GM21360 (cell line): ENCODE results near the gene CFAP100.
A peak's percentile ranks its signal among the peaks of the same experiment; 100 is the strongest.

Experiments used
- ATAC-seq: cut with Tn5 transposase; IDR thresholded peaks from one replicate; pipeline ENCODE4 v1.9.1; 2021; ENCODE audit warnings: mild to moderate bottlenecking, moderate library complexity; ENCODE audit not compliant: unreplicated experiment

CFAP100 gene

GRCh38 chr3:126419886-126420786 lies 25.4 kb downstream of the CFAP100 start:
- ATAC-seq, result no peak

DNA sequence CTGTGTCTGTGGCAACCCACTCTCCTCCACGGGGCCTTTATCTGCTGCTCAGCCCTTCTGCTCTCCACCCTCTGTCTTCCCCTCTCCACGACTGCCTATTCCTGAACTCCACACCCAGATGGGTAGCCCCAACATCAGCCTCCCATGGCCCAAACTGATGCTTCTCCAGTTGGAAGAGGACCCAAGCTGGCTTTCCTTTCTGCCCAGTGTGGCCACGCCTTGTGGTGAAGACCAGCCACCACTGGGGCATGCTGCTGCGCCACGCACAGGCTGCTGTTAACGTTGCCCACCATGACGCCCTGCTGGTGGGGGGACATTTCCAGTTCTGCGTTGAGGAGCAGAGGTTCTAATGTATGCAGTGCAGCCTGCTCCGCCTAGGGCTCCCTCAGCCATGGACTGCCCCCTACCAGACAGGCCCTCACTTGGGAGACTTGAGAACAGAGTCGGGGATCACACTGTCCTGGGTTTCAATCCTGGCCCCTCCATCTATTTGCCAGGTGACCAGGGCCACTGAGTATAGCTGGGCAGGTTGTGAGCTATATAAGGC lies 26.9 kb downstream of the CFAP100 start:
- no peak for ATAC-seq

GRCh38 chr3:126422121-126422520 lies 27.4 kb downstream of the CFAP100 start:
- ATAC-seq, result no peak

DNA sequence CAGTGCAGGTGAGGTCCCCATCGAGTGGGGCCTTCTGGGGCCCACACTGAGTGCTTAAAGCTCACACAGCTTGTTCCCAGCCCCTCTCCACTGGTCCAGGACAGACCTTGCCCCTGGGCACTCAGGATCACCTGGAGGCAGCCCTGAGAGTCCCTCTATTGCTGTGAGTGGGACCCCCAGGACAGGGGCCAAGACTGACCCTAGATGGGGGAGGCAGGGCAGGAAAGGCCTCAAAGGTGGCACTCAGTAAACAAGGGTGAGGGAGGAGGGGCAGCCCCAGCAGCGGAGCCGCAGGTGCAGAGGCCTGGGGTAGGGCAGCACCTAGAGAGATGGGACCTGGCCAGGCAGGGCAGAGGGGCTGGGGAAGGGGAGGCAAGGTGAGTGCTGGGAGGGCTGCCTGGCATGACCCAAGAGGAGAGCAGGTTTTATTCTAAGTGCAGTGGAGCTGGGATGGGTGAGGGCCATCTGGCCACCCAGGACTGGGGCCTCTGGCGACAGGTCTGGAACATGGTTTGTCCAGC lies 27.9 kb downstream of the CFAP100 start:
- ATAC-seq, result no peak

- ATAC-seq, result no peak
Observed at GRCh38 chr3:126423191-126424038, 28.7 kb downstream of the CFAP100 start.

GRCh38 chr3:126424039-126424717 lies 29.5 kb downstream of the CFAP100 start:
- ATAC-seq, result no peak

DNA sequence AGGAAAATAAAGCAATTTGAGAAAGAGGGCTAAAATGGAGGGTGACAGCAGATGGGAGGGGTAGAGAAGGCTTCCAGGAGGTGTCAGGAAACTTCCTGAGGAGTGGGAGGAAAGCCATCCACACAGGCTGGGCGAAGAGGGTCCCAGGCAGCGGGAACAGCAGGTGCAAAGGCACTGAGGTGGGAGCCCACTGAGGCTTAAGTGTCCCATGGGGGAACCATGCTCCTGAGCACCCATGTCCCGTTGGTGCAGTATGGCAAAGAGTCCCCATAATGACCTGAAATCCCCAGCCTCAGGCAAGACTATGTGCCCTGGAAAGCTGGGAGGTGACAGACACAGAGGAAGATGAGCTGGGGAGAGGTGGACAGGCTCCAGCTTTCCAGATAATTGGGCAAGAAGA lies 30.0 kb downstream of the CFAP100 start:
- ATAC-seq, result no peak

DNA sequence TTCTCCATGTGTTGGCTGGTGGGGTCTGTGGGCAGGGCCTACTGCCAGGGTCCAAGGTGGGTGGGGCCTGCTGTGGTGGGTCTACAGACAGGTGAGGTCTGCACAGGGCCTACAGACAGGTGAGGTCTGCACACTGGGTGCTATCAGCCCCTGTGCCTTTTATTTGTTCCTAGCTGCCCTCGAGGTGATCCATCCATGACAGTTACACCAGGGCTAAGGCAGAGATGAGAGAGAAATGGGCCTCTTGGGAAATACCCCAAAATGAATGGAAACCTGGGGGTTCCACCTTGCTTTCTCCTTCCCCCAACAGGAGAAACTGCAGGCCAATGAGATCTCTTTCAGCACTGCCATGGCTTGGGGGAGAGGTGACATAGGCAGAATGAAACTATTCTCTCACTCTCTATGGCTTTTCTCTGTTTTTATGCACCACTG lies 36.4 kb downstream of the CFAP100 start:
- peak; percentile 72 for ATAC-seq

DNA sequence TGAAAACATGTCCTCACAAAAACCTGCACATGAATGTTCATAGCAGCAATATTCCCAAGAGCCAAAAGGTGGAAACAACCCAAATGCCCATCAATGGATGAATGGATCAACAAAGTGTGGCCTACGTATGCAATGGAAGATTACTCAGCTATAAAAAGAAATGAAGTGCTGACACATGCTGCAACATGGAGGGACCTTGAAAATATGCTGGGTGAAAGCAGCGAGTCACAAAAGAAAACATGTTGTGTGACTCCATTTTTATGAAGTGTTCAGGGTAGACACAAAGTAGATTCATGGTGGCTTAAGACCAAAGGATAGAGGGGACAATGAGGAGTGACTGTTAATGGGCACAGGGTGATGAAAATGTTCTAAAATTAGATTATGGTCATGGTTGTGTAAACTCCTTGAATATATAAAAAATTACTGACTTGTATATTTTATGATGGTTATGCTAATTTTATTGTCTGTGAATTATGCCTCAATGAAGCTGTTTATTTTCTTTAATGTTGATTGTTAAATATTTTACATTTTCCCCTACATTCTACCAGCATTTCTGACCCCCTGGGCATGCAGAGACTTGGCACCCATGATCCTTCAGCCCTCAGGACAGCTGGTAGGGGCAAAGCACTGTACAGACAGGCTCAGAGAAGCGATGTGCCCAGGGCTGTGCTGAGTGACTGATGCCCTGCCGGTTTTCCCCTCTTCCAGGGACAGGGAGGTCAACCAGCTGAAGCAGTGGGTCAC lies 37.8 kb downstream of the CFAP100 start:
- no peak for ATAC-seq

DNA sequence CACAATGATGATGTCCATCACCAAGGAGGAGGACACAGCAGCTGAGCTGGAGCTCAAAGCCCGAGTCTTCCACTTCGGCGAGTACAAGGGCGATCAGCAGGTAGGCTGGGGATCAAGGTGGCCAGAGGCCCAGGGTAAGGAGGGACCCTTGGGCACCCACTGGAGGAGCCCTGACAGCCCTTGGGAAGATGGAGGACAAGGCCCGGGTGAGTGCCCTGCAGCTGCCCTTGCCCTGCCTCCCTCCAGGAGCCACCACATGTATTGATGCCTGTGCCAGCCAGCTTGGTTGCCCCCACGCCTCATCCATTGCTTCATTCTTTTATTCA lies 38.4 kb downstream of the CFAP100 start:
- ATAC-seq, result no peak

DNA sequence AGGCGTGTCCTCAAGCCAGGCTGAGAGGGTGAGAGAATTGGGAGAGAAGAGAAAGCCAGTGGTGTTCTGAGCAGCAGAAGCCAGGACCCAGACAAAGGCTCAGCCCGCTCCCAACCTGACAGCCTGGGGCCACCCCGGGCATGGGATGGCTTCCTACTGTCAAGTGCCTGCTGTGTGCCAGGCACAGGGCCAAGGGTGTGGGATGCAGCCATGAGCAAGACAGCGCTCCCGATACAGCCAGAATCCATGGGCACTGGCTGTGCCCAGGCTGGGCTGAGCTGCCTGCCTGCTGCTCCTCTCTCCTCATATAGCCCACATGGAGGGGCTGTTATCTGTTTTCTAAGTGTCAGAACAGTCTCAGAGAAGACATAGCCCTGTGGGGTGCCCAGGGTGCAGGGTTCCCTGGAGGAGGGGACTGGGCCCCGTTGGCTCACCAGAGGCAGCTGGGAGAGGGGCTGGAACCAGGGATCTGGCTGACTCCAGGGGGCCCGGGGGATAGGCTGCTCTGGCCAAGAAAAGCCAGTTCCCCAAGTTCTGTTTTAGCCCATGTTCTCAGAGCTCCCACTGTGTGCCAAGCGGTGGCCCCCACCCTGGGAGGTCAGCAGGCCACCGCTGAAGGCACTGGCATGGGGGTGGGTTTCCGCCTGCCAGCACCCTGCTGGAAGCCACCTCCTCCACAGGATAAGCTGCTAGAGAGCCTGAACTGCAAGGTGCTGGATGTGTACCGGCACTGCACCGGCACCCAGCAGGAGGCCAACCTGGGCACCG lies 39.0 kb downstream of the CFAP100 start:
- ATAC-seq, result no peak

GRCh38 chr3:126434264-126434590 lies 39.5 kb downstream of the CFAP100 start:
- ATAC-seq, result no peak

DNA sequence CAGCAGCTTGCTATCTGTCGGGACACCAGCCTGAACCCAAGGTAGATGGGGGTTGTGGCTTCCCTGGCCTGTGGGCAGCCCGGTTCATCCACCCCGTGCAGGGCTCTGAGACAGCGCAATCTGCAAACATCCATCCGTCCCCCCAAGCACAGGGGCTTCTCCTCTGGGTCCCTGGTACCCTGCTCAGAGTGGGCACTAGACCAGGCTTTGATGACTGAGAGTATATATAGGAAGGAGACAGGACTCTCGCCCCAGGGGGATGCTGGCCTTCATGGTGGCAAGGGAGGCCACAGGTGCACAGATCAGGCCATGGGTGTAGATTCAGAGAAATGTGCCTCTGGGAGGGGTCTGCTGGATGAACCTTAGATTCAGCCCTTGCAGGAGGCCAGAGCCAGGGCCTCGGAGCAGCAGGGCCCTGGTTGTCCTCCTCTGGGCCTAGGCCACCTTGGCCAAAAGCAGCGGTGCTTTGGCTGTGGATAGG lies 40.3 kb downstream of the CFAP100 start:
- no peak for ATAC-seq

DNA sequence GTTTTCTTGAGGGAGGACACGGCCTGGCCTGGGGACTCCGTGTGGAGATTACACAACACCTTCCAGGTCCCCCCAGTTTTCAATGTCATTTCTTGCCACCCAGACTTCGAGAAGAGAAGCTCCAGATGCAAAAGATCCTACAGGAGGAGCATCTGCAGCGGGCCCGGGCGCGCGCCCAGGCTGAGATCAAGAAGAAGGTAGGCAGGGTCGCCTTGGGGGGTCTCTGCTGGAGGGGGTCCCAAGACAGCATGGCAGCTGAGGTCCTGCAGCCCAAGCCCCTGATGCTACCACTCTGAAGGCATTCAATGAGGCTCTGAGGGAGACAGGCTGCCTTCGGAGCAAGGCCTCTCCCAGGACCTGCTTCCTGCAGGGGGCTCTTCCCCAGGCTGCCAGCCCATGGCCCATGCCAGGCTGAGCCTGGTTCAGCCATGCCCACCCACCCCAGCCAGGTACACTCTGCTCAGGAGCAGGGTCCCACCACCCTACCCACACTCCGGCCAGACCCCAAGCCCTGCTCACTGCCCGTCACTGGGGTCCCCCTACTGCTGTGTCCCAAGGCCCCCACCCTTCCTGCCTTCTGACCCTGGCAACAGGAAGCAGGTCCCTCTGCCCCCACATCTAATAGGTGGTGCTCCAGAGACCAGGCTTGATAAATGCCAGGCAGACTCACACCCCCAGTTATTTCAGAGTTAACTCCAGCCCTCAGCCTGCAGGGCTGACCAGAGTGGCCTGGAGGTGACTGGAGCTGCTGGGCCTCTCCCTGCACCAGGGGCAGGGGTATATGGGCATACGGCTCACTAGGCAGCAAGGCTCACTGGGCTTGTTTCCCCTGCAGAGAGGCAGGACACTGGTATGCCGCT lies 41.0 kb downstream of the CFAP100 start:
- ATAC-seq, result no peak

DNA sequence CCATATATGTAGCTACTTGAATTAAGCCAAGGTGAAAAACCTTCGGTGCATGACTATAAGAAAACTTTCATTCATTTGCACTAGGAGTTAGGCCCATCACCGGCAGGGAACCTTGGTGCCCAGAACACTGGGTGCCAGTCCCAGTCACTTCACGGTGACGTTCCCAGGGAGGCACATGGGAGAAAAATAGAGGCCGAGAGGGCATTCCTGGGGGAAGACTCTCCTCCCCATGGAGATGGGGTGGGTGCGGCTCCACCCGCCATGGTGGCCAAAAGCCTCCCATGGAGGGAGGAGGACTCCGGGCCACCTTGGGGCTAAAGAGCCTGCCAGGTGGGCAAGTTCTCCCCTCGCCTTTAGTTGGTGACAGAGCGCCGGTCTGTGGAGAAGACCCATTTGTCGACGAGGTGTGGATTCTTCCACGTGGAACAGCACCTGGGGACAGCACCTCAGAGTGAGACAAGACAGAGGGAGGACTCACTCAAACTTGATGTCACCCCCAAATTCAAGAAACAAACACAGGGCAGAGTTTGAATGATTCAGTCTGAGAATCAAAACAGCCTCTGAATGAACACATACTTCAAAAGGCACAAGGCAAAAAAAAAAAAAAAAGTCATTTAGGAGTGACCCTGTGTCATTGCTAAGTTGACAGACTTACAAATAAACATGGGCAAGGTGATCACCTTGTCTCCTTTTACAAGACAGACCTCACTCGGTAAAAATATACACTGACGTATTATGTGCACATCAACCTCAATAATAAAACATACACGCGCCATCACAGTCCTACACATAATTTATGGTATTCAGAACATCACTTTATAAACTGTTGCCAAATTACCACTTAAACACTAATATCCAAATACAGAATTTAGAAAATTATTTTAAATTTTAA lies 42.4 kb downstream of the CFAP100 start:
- no peak for ATAC-seq

- no peak for ATAC-seq
Observed at GRCh38 chr3:126438186-126438585, 43.5 kb downstream of the CFAP100 start.

DNA sequence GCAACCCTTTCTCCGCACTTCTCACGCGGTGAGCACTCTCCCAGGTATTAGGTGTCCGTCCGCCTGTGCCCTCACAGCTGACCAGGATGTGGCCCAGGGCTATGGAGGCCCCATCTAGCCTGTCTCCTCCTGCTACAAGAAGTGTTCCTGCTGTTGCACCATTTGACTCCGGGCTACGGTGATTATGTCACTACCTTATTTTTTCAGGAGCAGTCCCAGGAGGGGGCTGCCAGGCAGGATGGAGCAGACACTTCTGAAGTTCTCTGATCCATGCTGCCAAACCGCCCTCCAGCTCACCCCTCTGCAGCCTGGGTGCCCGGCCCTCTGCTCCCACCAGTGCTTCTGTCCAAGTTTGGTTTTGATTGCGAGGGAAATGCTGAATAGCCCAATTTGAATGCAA lies 44.0 kb downstream of the CFAP100 start:
- no peak for ATAC-seq
